Measurements from ENCODE around the gene POU6F2. TPM values are rescaled to one million over a fixed set of nuclear protein-coding genes. Genes with fewer than 3 reads are reported as not detected.

The POU6F2 gene
- total and polyA plus RNA-seq, 2 experiments from 2014 or later, result 7.2 to 7.3 TPM

GRCh38 chr7:39300276-39300675 lies 322.6 kb downstream of the POU6F2 start (continued):
- no peak for TF ChIP-seq ZNF462 (CRISPR knock-in tag; IDR thresholded peaks at IDR 0.05)
- TF ChIP-seq ZNF114 (CRISPR knock-in tag; IDR thresholded peaks at IDR 0.05), result no peak
- TF ChIP-seq JUNB (IDR thresholded peaks at IDR 0.05; ENCODE audit: unreplicated experiment), result no peak
- no peak for TF ChIP-seq NANOG (IDR thresholded peaks at IDR 0.05; ENCODE audit: borderline replicate concordance)
- no peak for TF ChIP-seq ZNF331 (CRISPR knock-in tag; IDR thresholded peaks at IDR 0.05; ENCODE audit: low read depth)
- no peak for TF ChIP-seq CTCF (conservative IDR thresholded peaks at IDR 0.05; ENCODE audit: low read depth in 2 of 2)
- TF ChIP-seq EZH2phosphoT487 (IDR thresholded peaks at IDR 0.05; ENCODE audit: unreplicated experiment), result no peak

- no peak for TF ChIP-seq STAT1 (IDR thresholded peaks at IDR 0.05; ENCODE audit: unreplicated experiment)
- no peaks in the 10 kb centered on the region for H3K27me3 ChIP-seq (ENCODE audit: insufficient read depth)
- H3K4me3 Mint-ChIP-seq, result no peak overlapping the region
- H4K20me1 ChIP-seq (replicated peaks; ENCODE audit: insufficient read depth), result no peaks in the 10 kb centered on the region
- no peaks in the 10 kb centered on the region for H3K36me3 ChIP-seq (ENCODE audit: insufficient read depth)
- H2AFZ ChIP-seq, result no peak overlapping the region
- no peak overlapping the region for H3K4me2 ChIP-seq
- no peaks in the 10 kb centered on the region for H3K36me3 Mint-ChIP-seq (ENCODE audit: low read depth)
- no peak for ATAC-seq
- no peaks in the 10 kb centered on the region for H3K4me1 ChIP-seq (ENCODE audit: insufficient read depth)
- H3F3A ChIP-seq (replicated peaks; ENCODE audit: low read depth), result no peaks in the 10 kb centered on the region
- H3K4me3 ChIP-seq, result no peak overlapping the region
- H3K27ac Mint-ChIP-seq, result no peak overlapping the region
- no peak overlapping the region for H3K27ac ChIP-seq (ENCODE audit: low read depth)
- no peaks in the 10 kb centered on the region for H3K9me2 ChIP-seq (ENCODE audit: insufficient read depth)
- H3K9me3 Mint-ChIP-seq, result no peaks in the 10 kb centered on the region; the same call in 1 of the 3 replicates
- no peaks in the 10 kb centered on the region for H3K79me2 ChIP-seq (replicated peaks; ENCODE audit: insufficient read depth)
- no peak for DNase-seq (ENCODE audit: low spot score)
- peaks cover 1% of the 10 kb centered on the region for H3K27me3 Mint-ChIP-seq (ENCODE audit: insufficient read depth, low read depth, poor library complexity)
- H3K4me1 Mint-ChIP-seq, result no peaks in the 10 kb centered on the region
Observed at GRCh38 chr7:39301543-39301942, 323.8 kb downstream of the POU6F2 start.

All from GM23338 (cell line).